Measurements from ENCODE around the gene IFNAR1.
A peak's percentile ranks its signal among the peaks of the same experiment; 100 is the strongest.

Gene IFNAR1

GRCh38 chr21:33281096-33281652 lies 43.6 kb upstream of the IFNAR1 start:
- no peak overlapping the region for H3K27ac ChIP-seq (ENCODE audit: low read depth, low read length, poor library complexity, severe bottlenecking)
- no peaks in the 10 kb centered on the region for H3K79me2 ChIP-seq (ENCODE audit: insufficient read depth, low read length)
- no peak overlapping the region for H3K4me2 ChIP-seq (ENCODE audit: low read length)
- H3F3A ChIP-seq (ENCODE audit: insufficient read depth, low read length), result no peaks in the 10 kb centered on the region
- H3K27me3 ChIP-seq (ENCODE audit: insufficient read depth, low read length), result no peaks in the 10 kb centered on the region
- peaks cover 89% of the 10 kb centered on the region for H3K36me3 ChIP-seq (ENCODE audit: insufficient read depth, low read length)
- H3K9me2 ChIP-seq (ENCODE audit: low read depth, low read length), result no peaks in the 10 kb centered on the region
- H3K4me3 ChIP-seq (ENCODE audit: low read depth, low read length, poor library complexity, severe bottlenecking), result no peak overlapping the region
- H3K4me1 ChIP-seq (ENCODE audit: insufficient read depth, low read length, severe bottlenecking), result no peaks in the 10 kb centered on the region
- H3K9ac ChIP-seq (ENCODE audit: low read length), result no peak overlapping the region
- no peak overlapping the region for H2AFZ ChIP-seq (ENCODE audit: low read length)
- no peaks in the 10 kb centered on the region for H4K20me1 ChIP-seq (ENCODE audit: insufficient read depth, low read length)
- H3K9me3 ChIP-seq (ENCODE audit: low read length), result peaks cover 8% of the 10 kb centered on the region; the same call in 1 of the 2 replicates
- TF ChIP-seq CTCF (IDR thresholded peaks at IDR 0.05; ENCODE audit: low read length) (no peak), EZH2 (IDR thresholded peaks at IDR 0.05; ENCODE audit: borderline replicate concordance, low read length) (no peak)

GRCh38 chr21:33283203-33283602 lies 41.6 kb upstream of the IFNAR1 start:
- Histone ChIP-seq H3K36me3 (ENCODE audit: insufficient read depth, low read length) (peaks cover 84% of the 10 kb centered on the region), H3F3A (ENCODE audit: insufficient read depth, low read length) (no peaks in the 10 kb centered on the region), H2AFZ (ENCODE audit: low read length) (no peak overlapping the region), H3K27me3 (ENCODE audit: insufficient read depth, low read length) (no peaks in the 10 kb centered on the region), H3K9me3 (ENCODE audit: low read length) (peaks cover 8% of the 10 kb centered on the region; the same call in 1 of the 2 replicates), H4K20me1 (ENCODE audit: insufficient read depth, low read length) (no peaks in the 10 kb centered on the region), H3K4me3 (ENCODE audit: low read depth, low read length, poor library complexity, severe bottlenecking) (no peak overlapping the region), H3K9ac (ENCODE audit: low read length) (no peak overlapping the region), H3K4me1 (ENCODE audit: insufficient read depth, low read length, severe bottlenecking) (peaks cover 9% of the 10 kb centered on the region), H3K79me2 (ENCODE audit: insufficient read depth, low read length) (no peaks in the 10 kb centered on the region), H3K4me2 (ENCODE audit: low read length) (no peak overlapping the region), H3K27ac (ENCODE audit: low read depth, low read length, poor library complexity, severe bottlenecking) (no peak overlapping the region), H3K9me2 (ENCODE audit: low read depth, low read length) (no peaks in the 10 kb centered on the region)
- TF ChIP-seq CTCF (IDR thresholded peaks at IDR 0.05; ENCODE audit: low read length) (no peak), EZH2 (IDR thresholded peaks at IDR 0.05; ENCODE audit: borderline replicate concordance, low read length) (no peak)

GRCh38 chr21:33286076-33286475 lies 38.7 kb upstream of the IFNAR1 start:
- Histone ChIP-seq H3K36me3 (ENCODE audit: insufficient read depth, low read length) (peaks cover 78% of the 10 kb centered on the region), H3F3A (ENCODE audit: insufficient read depth, low read length) (no peaks in the 10 kb centered on the region), H3K4me1 (ENCODE audit: insufficient read depth, low read length, severe bottlenecking) (peaks cover 16% of the 10 kb centered on the region), H3K9ac (ENCODE audit: low read length) (no peak overlapping the region), H3K9me3 (ENCODE audit: low read length) (no peaks in the 10 kb centered on the region), H3K79me2 (ENCODE audit: insufficient read depth, low read length) (no peaks in the 10 kb centered on the region), H3K27ac (ENCODE audit: low read depth, low read length, poor library complexity, severe bottlenecking) (peak overlapping the region; percentile 63), H3K4me2 (ENCODE audit: low read length) (no peak overlapping the region), H3K9me2 (ENCODE audit: low read depth, low read length) (no peaks in the 10 kb centered on the region), H4K20me1 (ENCODE audit: insufficient read depth, low read length) (no peaks in the 10 kb centered on the region), H3K27me3 (ENCODE audit: insufficient read depth, low read length) (no peaks in the 10 kb centered on the region), H2AFZ (ENCODE audit: low read length) (no peak overlapping the region), H3K4me3 (ENCODE audit: low read depth, low read length, poor library complexity, severe bottlenecking) (no peak overlapping the region)
- TF ChIP-seq EZH2 (IDR thresholded peaks at IDR 0.05; ENCODE audit: borderline replicate concordance, low read length) (no peak), CTCF (IDR thresholded peaks at IDR 0.05; ENCODE audit: low read length) (no peak)

Measured in OCI-LY1 (cell line).